T-helper 9 cell (primary cell): ENCODE data around the gene HLA-DMB.

Experiments used
- DNase-seq: peaks from one replicate; pipeline ENCODE4 v3.0.0-alpha.2; 2020

Gene HLA-DMB

DNA sequence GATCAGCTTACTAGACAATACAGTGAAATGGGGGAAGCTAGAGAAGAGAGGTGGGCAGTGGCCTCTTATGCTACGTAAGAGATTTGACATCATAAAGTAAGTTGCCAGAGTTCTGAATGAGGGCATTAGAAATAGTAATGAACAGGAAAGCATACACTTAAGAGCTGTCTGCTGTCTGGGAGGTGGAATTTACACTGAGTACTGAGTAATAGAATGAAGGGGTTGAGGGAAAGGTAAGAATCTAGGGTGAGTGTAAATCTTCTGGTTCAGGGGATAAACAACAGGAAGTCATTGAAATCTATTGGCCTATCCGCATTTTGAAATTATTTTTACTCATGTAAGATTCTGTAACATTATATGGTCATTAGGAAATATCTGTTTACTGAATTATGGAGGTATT, 35.8 kb downstream of the HLA-DMB start:
- no peak for DNase-seq

GRCh38 chr6:32903952-32904351, 36.9 kb downstream of the HLA-DMB start:
- DNase-seq = no peak

- DNase-seq = no peak
These were observed 45.9 kb downstream of the HLA-DMB start for GRCh38 chr6:32895006-32895345.

DNA sequence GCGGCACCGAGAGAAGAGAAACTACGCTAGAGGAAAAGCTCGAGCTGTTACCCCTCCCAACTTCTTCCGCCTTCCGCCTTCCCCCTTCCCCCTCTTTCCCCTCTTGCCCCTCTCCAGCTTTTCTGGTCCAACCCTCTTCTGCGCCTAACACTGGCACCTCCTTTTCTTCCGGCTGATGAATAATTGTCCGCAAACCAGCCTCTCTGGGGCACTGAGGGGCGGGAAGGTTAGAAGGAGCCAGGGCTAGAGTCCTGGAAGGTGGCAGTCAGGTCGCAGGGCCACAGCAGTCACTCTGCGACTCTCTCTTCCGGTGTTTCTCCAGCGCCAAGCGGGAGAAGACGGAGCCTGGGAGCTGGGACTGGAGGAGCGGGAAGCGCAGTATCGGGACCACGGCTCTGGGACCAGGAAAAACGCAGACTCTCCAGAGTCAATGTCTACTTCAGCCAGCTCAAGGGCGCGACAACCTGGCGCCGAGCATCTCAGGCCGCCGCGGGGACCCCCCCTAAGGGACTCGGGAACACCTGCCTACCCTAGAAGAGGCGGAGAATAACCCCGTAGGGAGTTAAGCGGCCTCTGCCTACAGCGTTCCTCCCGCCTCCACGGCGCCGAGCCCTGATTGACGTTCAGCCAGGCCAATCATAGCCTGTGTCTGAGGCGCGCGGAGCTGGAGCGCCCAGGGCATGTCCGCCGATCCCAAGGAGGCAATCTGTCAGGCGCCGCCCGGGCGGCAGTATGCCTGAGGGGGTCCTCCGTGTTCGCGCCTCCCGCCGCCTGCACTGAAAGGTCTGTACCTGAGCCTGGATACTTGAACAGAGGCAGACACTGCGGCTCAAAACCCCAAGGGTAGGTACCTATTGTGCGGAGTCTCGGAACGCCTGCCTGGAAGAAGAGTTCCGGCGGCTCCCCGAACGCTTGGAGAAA, 46.5 kb downstream of the HLA-DMB start:
- peak; percentile 96 for DNase-seq

- no peak for DNase-seq
These were observed 50.0 kb downstream of the HLA-DMB start for GRCh38 chr6:32890831-32891230.

- DNase-seq = no peak
These were observed 51.3 kb downstream of the HLA-DMB start for GRCh38 chr6:32889533-32889932.

- DNase-seq = no peak
These were observed 52.3 kb downstream of the HLA-DMB start for GRCh38 chr6:32888576-32888975.

DNA sequence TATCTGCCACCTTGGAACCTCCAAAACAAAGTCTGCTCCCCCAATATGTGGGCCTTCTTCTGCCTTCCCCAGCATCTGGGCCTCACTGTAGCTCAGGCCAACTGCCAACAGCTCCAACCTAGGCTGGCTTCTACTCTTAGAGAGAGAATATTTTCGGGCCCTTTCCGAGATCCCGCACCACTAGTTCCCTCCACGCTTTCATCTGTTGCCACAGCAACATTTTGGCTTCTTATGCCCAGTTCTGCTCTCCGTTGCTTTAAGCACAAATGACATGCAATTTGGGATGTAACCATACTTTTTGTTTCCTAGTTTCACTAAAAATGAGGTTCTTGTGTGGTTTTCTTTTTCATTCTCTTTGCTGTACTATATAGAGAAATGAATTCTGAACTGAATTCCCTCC, 53.2 kb downstream of the HLA-DMB start:
- no peak for DNase-seq

GRCh38 chr6:32886681-32887383, 54.0 kb downstream of the HLA-DMB start:
- no peak for DNase-seq

GRCh38 chr6:32885698-32886286, 55.0 kb downstream of the HLA-DMB start:
- no peak for DNase-seq
